Inferior parietal cortex (tissue), 1 donor: ENCODE results near the gene SCAPER.
"Not testable (repeated sequence)": the region's sequence is repeated elsewhere in the genome, so short reads cannot be mapped to it uniquely, and the experiment has no call there.

Source experiments
- DNase-seq: peaks from one replicate; pipeline ENCODE4 v3.0.0-alpha.2; 2016; ENCODE audit errors: extremely low spot score

The SCAPER gene

GRCh38 chr15:76321602-76322001 is 583.5 kb downstream of the SCAPER start:
- no peak for DNase-seq

- no peak for DNase-seq
Measured at GRCh38 chr15:76321171-76321570, 584.0 kb downstream of the SCAPER start.

GRCh38 chr15:76320012-76320411 is 585.1 kb downstream of the SCAPER start:
- no peak for DNase-seq

GRCh38 chr15:76313731-76314130 is 591.4 kb downstream of the SCAPER start:
- no peak for DNase-seq

- not testable (repeated sequence) for DNase-seq
Measured at GRCh38 chr15:76313175-76313567, 592.0 kb downstream of the SCAPER start.

- DNase-seq, result no peak
Measured at GRCh38 chr15:76312540-76313174, 592.5 kb downstream of the SCAPER start.

GRCh38 chr15:76311100-76311953 is 593.8 kb downstream of the SCAPER start, which contains the start of gene ETFA:
Gene ETFA (minus strand): TSS chr15:76311469. CDS start chr15:76311388, 81 bp downstream.
- peak; percentile 89 for DNase-seq

- DNase-seq, result peak; percentile 12
Measured at GRCh38 chr15:76310475-76311099, 594.6 kb downstream of the SCAPER start.

- DNase-seq, result no peak
Measured at GRCh38 chr15:76309601-76310330, 595.4 kb downstream of the SCAPER start.

- no peak for DNase-seq
Measured at GRCh38 chr15:76303909-76304308, 601.2 kb downstream of the SCAPER start.

GRCh38 chr15:76299786-76300185 is 605.4 kb downstream of the SCAPER start:
- DNase-seq, result no peak

GRCh38 chr15:76298986-76299385 is 606.2 kb downstream of the SCAPER start:
- no peak for DNase-seq

GRCh38 chr15:76297951-76298350 is 607.2 kb downstream of the SCAPER start:
- DNase-seq, result not testable (repeated sequence)
